Karpas-422 (cell line): ENCODE results near the gene PTPRM. TPM values are rescaled to one million over a fixed set of nuclear protein-coding genes. Genes with fewer than 3 reads are reported as not detected.

Experiments
- DNase-seq: peaks from one replicate; pipeline ENCODE4 v3.0.0-alpha.2; 2015
- H2AFZ ChIP-seq: fragments of 200-600 bp; sonication (generic); 2 replicates; pipeline ENCODE4 v1.6.1; 2014; ENCODE audit warnings: antibody characterized with exemption, low read length, mixed read lengths
- H3K27ac ChIP-seq: fragments of 200-600 bp; sonication (generic); 2 replicates; pipeline ENCODE4 v1.5.1; 2014; ENCODE audit warnings: mild to moderate bottlenecking, low read length, moderate library complexity
- H3K27me3 ChIP-seq: fragments of 200-600 bp; sonication (generic); 2 replicates; pipeline ENCODE4 v1.6.1; 2014; ENCODE audit warnings: low read length, mixed read lengths
- H3K36me3 ChIP-seq: fragments of 200-600 bp; sonication (generic); 2 replicates; pipeline ENCODE4 v1.6.1; 2014; ENCODE audit warnings: low read length, mixed read lengths; ENCODE audit not compliant: insufficient read depth
- H3K4me1 ChIP-seq: fragments of 200-600 bp; sonication (generic); 2 replicates; pipeline ENCODE4 v1.6.1; 2014; ENCODE audit warnings: mild to moderate bottlenecking, low read length, mixed read lengths
- H3K4me2 ChIP-seq: fragments of 200-600 bp; sonication (generic); 2 replicates; pipeline ENCODE4 v1.6.1; 2014; ENCODE audit warnings: low read length, low read depth, mild to moderate bottlenecking; ENCODE audit not compliant: poor library complexity, severe bottlenecking
- H3K4me3 ChIP-seq: fragments of 200-600 bp; sonication (generic); 2 replicates; pipeline ENCODE4 v1.5.1; 2014; ENCODE audit warnings: mild to moderate bottlenecking, antibody characterized with exemption, low read length, mixed read lengths
- H3K79me2 ChIP-seq: fragments of 200-600 bp; sonication (generic); 2 replicates; pipeline ENCODE4 v1.6.1; 2014; ENCODE audit warnings: mild to moderate bottlenecking, low read length, mixed read lengths
- H3K9ac ChIP-seq: fragments of 200-600 bp; sonication (generic); 2 replicates; pipeline ENCODE4 v1.6.0; 2014; ENCODE audit warnings: low read length
- H3K9me2 ChIP-seq: fragments of 200-600 bp; sonication (generic), shearing (Covaris generic); replicated peaks from 2 replicates; pipeline ENCODE4 v1.6.0; 2014; ENCODE audit warnings: mild to moderate bottlenecking, low read length, moderate library complexity; ENCODE audit not compliant: insufficient read depth
- H3K9me3 ChIP-seq: fragments of 300-700, 200-600 bp; sonication (generic); 2 replicates; pipeline ENCODE4 v1.6.1; 2014; ENCODE audit warnings: low read length, mixed read lengths
- H4K20me1 ChIP-seq: fragments of 200-600 bp; sonication (generic); 2 replicates; pipeline ENCODE4 v1.6.1; 2014; ENCODE audit warnings: mild to moderate bottlenecking, antibody characterized with exemption, low read length, low read depth; ENCODE audit not compliant: insufficient read depth
- total RNA-seq: library from RNA; depleted of rRNA; stranded (reverse); fragments of >200 nt; shearing (Covaris generic); gene quantifications from 2 replicates; pipeline ENCODE4 v1.2.3, GENCODE V29; 2014; ENCODE audit warnings: low replicate concordance

The PTPRM gene
- total RNA-seq, 1 experiment from 2014 or later = not detected

DNA sequence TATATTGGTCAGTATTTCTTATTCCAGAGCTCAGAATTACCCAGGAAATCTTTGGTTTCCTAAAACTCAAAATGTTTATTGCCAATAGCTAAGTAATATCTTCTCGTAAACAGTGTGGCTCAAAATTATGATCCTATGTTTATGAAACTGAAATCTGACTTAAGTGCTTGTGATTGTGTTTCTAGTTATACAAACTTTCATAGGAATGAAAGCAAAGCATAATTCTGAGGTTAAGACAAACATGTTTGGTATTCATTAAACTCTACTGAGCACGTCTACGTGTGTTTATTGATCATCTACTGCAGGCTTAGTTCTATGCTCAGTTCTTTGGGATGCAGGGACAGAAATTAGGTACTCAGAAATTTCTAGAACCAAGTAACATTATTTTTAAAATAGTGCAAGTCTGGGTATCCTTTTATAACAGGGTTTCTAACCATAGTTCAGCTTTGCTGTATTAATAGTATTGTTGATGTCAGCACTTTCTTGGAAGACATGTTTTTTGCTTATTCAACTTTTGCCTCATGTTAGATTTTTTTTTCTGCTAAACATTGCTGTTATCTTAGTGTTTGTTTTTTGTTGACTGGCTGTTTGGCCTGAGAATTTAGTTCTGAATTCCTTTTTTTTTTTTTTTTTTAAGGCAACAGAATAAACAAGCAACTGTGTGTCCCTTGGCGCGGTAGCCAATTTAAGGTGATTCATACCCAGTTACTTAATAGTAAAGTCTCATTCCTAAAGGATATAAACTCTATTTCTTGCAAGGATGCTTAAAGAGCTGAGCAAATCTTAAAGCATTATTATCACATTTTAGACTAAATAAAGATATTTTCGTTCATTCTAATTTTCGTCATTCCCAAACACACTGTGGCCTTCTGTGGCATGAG, 31.3 kb downstream of the PTPRM start:
- Histone ChIP-seq H4K20me1 (no peaks in the 10 kb centered on the region), H3K4me2 (no peak overlapping the region), H3K4me1 (no peaks in the 10 kb centered on the region), H3K9me2 (no peaks in the 10 kb centered on the region), H3K27ac (no peak overlapping the region), H3K79me2 (no peaks in the 10 kb centered on the region), H3K9me3 (0 out of 2 replicates have a peak, but pooled peaks cover 2% of the 10 kb centered on the region), H3K36me3 (no peaks in the 10 kb centered on the region), H3K27me3 (no peaks in the 10 kb centered on the region), H2AFZ (no peak overlapping the region), H3K9ac (no peak overlapping the region), H3K4me3 (no peak overlapping the region)
- DNase-seq = no peak

DNA sequence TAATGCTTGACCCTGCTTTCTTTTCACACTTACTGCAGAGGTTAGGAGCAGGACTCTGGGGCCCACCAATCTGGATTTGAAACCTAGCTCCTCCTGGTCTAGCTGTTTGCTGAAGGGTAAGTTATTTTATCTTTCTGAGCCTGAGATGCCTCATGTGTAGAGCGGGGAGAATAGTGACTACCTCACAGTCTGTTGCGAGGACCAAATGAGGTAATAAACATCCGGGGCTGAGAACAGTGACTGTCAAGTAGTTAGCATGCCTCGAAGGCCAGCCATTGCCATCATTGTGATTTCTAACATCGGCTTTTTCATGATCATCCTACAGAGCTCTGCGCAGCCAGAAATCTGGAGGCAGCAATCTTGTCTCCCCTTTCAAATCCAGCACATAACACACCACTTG, 32.9 kb downstream of the PTPRM start:
- H4K20me1 ChIP-seq = no peaks in the 10 kb centered on the region
- 0 out of 2 replicates have a peak, but pooled peaks cover 2% of the 10 kb centered on the region for H3K9me3 ChIP-seq
- no peaks in the 10 kb centered on the region for H3K79me2 ChIP-seq
- H2AFZ ChIP-seq = no peak overlapping the region
- DNase-seq = no peak
- H3K4me2 ChIP-seq = no peak overlapping the region
- H3K27ac ChIP-seq = no peak overlapping the region
- H3K36me3 ChIP-seq = no peaks in the 10 kb centered on the region
- H3K9me2 ChIP-seq = no peaks in the 10 kb centered on the region
- H3K4me3 ChIP-seq = no peak overlapping the region
- no peaks in the 10 kb centered on the region for H3K4me1 ChIP-seq
- no peaks in the 10 kb centered on the region for H3K27me3 ChIP-seq
- no peak overlapping the region for H3K9ac ChIP-seq

DNA sequence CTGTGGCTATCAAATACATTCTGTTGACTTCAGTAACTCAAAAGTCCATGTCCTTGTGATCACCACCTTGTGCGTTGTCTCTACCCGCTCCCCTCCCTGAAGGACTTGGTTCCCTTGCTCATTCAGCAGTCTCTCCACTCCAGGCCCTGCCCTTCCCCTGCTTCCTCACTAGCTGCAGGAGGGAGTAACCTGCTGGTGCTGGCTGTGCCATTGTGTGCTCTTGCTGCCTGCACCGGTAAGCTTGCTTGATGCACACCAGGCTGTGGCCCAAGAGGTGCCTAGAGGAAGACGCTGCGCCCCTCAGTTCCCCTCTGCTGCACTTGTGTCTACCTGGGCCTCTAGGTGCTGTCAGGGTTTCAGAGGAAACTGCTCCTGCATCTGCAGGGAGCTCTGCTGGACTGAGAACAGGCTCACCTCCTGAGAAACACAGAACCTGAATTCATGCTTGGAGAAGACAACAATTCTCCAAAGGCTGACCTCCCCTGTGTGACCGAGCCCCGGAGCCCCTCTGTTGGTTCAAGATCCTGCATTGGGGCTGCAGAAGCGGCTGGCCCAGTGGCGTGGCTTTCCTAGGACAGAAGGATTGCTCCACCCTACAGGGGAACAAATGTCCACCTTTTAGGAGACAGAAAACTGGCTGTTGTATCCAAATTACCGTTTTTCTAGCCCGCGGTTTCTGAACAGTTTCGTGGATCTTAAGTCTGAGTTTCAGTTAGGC, 33.6 kb downstream of the PTPRM start:
- Histone ChIP-seq H3K9ac (no peak overlapping the region), H3K27me3 (no peaks in the 10 kb centered on the region), H3K9me2 (no peaks in the 10 kb centered on the region), H4K20me1 (no peaks in the 10 kb centered on the region), H3K9me3 (0 out of 2 replicates have a peak, but pooled peaks cover 2% of the 10 kb centered on the region), H3K4me1 (no peaks in the 10 kb centered on the region), H3K27ac (no peak overlapping the region), H3K79me2 (no peaks in the 10 kb centered on the region), H3K4me3 (no peak overlapping the region), H3K4me2 (no peak overlapping the region), H2AFZ (no peak overlapping the region), H3K36me3 (no peaks in the 10 kb centered on the region)
- DNase-seq = no peak

DNA sequence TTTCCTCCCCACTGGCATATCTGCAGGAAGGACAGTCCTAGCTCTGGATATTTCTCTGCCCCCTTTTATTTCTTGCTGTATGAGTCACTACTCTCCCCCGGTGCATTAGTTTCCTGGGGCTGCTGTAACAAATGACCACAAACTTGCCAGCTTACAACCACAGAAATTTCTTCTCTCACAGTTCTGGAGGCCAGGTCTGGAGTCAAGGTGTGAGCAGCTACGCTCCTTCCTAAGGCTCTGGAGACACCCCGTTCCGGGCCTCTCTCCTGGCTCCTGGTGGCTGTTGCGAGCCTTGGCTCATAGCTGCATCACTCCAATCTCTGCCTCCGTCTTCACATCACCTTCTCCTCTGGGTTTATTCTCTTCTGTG, 34.1 kb downstream of the PTPRM start:
- Histone ChIP-seq H3K9me3 (0 out of 2 replicates have a peak, but pooled peaks cover 2% of the 10 kb centered on the region), H3K27ac (no peak overlapping the region), H3K4me1 (no peaks in the 10 kb centered on the region), H3K27me3 (no peaks in the 10 kb centered on the region), H3K79me2 (no peaks in the 10 kb centered on the region), H2AFZ (no peak overlapping the region), H3K36me3 (no peaks in the 10 kb centered on the region), H3K9me2 (no peaks in the 10 kb centered on the region), H3K9ac (no peak overlapping the region), H3K4me2 (no peak overlapping the region), H3K4me3 (no peak overlapping the region), H4K20me1 (no peaks in the 10 kb centered on the region)
- DNase-seq = no peak

GRCh38 chr18:7601936-7602335, 34.8 kb downstream of the PTPRM start:
- Histone ChIP-seq H3K27ac (no peak overlapping the region), H3K79me2 (no peaks in the 10 kb centered on the region), H3K27me3 (no peaks in the 10 kb centered on the region), H3K4me2 (no peak overlapping the region), H3K9me3 (0 out of 2 replicates have a peak, but pooled peaks cover 2% of the 10 kb centered on the region), H3K9me2 (no peaks in the 10 kb centered on the region), H3K36me3 (no peaks in the 10 kb centered on the region), H2AFZ (no peak overlapping the region), H4K20me1 (no peaks in the 10 kb centered on the region), H3K9ac (no peak overlapping the region), H3K4me3 (no peak overlapping the region), H3K4me1 (no peaks in the 10 kb centered on the region)
- DNase-seq = no peak

- no peak overlapping the region for H3K27ac ChIP-seq
Observed at GRCh38 chr18:7603259-7604000, 36.3 kb downstream of the PTPRM start.

DNA sequence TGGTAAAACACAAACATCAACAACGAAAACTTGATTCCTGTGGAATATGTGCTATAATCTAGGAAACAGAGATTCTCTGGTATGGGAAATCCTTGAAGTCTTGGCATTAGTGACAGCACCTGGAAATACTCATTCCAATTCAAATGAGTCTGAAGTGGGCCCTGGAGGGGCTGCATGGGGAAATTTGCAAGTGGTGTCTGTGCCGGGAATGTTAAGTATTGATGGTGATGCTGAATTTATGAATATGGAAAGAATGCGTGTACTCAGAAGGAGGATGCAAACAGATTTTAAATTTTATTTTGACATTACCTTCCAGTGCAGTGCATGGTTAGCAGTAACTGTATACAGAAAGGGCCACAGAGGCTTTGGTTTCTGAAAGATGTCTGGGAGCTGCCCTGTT, 37.2 kb downstream of the PTPRM start:
- Histone ChIP-seq H3K9ac (no peak overlapping the region), H3K79me2 (no peaks in the 10 kb centered on the region), H2AFZ (no peak overlapping the region), H3K27me3 (no peaks in the 10 kb centered on the region), H3K27ac (no peak overlapping the region), H3K4me2 (no peak overlapping the region), H3K9me2 (no peaks in the 10 kb centered on the region), H3K9me3 (no peaks in the 10 kb centered on the region), H3K4me1 (no peaks in the 10 kb centered on the region), H3K4me3 (no peak overlapping the region), H4K20me1 (no peaks in the 10 kb centered on the region), H3K36me3 (no peaks in the 10 kb centered on the region)
- no peak for DNase-seq

More at GRCh38 chr18:7603259-7604000, 36.3 kb downstream of the PTPRM start:
- Histone ChIP-seq H3K27me3 (no peaks in the 10 kb centered on the region), H3K9ac (no peak overlapping the region), H3K4me3 (no peak overlapping the region), H3K9me2 (no peaks in the 10 kb centered on the region), H2AFZ (no peak overlapping the region), H4K20me1 (no peaks in the 10 kb centered on the region), H3K4me1 (no peaks in the 10 kb centered on the region), H3K9me3 (no peaks in the 10 kb centered on the region), H3K4me2 (no peak overlapping the region), H3K79me2 (no peaks in the 10 kb centered on the region), H3K36me3 (no peaks in the 10 kb centered on the region)
- DNase-seq = no peak

DNA sequence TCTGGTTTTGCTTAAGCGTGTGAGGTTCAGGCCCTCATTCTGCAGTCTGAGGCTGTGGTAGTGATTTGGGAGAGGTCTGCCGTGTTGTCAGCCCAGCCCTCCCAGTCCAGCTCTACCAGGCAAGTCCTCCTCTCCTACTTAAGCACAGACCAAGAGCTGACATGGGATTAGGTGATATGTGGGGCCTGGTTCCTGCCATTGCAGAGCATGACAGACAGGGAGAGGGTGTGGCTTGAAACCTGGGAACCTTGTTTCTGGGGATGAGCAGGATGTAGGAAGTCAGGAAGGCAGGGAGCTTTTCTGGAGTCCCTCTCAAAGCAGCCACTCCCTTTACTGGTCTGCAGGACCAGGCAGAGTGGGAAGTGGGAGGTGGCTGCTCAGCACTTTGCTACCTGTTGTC, 38.6 kb downstream of the PTPRM start:
- no peaks in the 10 kb centered on the region for H3K36me3 ChIP-seq
- H3K4me3 ChIP-seq = no peak overlapping the region
- no peaks in the 10 kb centered on the region for H3K9me2 ChIP-seq
- H4K20me1 ChIP-seq = no peaks in the 10 kb centered on the region
- no peaks in the 10 kb centered on the region for H3K27me3 ChIP-seq
- no peak overlapping the region for H2AFZ ChIP-seq
- H3K9me3 ChIP-seq = no peaks in the 10 kb centered on the region
- H3K9ac ChIP-seq = no peak overlapping the region
- H3K4me2 ChIP-seq = no peak overlapping the region
- no peaks in the 10 kb centered on the region for H3K4me1 ChIP-seq
- no peak for DNase-seq
- no peaks in the 10 kb centered on the region for H3K79me2 ChIP-seq
- H3K27ac ChIP-seq = no peak overlapping the region
